Hypothalamus (tissue), 51 donors: ENCODE measurements around the gene MLKL.
"Not testable (repeated sequence)": the region's sequence is repeated elsewhere in the genome, so short reads cannot be mapped to it uniquely, and the experiment has no call there.

Experiments
- DNase-seq, 51 donors: peaks; one replicate each; lab custom pipeline; 2025; lab: John Stamatoyannopoulos, UW

MLKL gene

DNA sequence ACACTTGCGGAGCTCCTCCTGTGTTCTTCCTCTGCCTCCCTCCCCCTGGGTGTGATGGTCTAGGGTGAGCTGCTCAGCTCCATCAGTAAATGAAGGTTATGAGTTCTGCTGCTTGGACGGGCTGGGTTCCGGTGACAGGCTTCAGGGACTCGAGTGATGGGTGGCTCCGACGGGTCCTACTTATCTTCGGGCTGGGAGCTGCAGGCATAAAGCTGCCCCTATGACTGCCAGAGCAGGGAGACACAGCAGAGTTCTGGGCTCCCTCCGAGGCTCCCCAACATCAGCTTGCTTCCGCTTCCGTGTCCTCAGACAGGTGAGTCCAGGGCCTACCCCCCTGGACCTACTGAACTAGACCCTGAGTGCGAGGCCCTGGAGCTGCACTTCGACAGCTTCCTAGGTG, 11.3 kb upstream of the MLKL start:
- DNase-seq = no peak

DNA sequence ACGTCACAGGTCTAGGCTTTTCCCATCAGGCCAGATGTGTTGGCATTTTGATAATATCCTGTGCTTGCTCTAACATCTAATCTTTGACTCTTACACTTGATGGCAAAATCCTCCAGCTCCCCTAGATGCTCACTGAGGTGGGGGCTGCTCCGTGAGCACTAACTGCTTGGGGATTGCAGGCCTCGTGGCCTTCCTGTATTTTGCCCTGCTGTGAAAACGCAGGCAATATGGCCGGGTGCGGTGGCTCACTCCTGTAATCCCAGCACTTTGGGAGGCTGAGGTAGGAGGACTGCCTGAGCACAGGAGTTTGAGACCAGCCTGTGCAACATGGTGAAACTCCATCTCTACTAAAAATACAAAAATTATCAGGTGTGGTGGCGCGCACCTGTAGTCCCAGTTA, 9.7 kb upstream of the MLKL start:
- DNase-seq = no peak

DNA sequence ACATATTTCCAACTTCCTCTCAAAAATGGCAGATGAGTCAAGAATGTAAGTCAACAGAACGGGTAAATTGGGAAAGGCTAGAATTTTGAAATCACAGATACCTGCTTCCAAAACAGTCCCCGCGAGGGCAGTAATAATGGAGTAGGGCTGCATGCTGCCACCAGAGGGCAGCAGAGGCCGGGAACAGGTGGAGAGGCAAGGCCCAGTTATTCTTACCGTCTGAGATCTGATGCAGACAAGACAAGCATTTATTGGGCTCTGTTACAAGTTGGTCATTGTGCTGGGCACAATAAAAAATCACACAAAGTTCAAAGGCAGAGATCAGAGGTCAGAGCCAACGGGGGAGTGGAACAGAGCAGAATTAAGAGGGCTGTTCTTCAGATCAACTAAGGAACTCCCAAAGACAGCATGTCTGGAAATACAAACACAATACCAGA, 8.8 kb upstream of the MLKL start:
- DNase-seq = peak in 49 of 51 donors; percentile 22 to 94 (median 73)

DNA sequence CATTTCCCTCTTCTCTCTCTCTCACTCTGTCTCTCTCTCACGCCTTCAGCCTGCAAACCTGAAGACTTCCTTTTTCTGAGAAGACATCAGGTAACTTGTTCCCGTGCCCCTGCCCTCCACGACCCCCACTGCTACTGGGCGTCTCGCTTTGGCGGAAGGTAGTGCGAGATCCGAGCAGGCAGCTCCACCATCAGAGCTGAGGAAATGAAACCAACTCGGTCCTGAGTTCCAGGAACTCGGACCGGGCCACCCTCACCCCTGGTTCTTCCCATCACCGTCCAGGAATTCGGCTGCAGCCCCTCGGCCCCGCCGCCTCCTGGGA, 585 bp downstream of the MLKL start:
- DNase-seq = peak in 2 of 51 donors; percentile 16 to 30

DNA sequence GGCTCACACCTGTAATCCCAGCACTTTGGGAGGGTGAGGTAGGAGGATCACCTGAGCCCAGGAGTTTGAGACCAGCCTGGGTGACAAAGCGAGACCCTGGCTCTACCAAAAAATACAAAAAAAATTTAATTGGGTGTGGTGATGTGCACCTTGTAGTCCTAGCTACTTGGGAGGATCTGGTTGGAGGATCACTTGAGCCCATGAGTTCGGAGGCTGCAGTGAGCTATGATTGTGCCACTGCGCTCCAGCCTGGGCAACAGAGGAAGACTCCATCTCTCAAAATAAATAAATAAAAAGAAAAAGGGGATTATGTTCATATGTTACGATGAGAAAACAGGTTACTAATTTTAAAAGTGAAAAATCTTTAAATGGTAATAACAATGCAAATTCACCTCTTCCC, 996 bp downstream of the MLKL start:
- no peak for DNase-seq

DNA sequence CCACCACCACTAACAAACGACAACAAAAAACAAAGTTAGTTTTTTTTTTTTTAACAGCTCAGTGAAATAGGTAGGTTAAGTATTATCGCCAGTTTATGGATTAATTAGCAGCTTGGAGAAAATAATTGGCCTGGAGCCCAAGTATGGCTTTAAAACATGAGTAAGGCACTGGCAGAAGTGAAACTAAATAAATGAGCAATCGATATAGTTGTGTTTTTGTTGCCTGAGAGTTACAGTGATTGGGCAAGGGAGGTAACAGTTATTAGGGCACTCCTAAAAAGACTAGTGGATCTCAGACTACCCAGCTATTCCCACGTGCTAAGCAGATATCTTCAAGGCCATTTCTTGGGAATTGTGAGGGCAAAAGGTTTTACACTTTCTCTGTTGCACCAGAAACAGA, 2.4 kb downstream of the MLKL start:
- DNase-seq = no peak

DNA sequence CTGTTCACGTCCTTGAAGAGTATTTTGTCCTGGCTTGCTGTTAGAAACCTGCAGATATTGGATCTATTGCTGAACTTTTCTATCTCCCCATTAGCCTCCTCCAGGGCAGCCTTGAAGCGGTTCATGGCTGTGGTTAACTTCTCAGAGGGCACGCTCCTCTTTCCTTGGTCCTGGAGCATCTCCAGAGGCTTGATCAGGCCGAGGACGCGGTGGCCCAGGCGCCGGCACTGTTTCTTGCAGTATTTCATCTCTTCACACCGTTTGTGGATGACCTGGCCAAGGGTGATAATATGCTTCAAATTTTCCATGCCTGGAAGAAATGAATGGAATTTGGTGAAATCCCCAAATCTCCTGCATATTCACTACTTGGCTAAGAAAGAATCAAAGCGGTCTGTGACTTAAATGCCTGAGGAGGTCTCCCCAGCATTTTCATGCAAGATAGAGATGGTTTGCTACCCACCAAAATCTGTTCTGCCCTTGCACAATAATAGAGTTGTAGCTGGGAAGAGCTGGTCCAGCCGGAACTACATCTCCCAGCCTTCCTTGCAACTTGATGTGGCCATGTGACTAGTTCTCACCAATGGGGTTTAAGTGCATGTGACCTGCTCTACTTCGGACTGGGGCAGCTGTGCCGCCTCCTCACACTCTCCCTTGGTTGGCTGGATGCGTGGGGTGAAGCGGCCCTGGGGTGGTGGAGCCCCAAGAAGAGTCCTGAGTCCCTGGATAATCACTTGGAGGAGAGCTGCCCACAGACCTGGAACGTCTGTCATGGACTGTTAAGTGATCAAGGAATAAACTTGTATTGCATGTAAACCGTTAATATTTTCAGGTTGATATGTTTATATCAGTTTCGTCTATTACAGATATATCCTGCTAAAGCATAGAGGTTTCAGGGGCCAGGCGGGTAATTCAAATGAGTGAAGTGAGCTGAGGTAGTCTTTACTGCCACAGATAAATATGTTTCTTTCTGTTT, 4.9 kb downstream of the MLKL start:
- peak in 49 of 51 donors; percentile 15 to 89 (median 69) for DNase-seq

DNA sequence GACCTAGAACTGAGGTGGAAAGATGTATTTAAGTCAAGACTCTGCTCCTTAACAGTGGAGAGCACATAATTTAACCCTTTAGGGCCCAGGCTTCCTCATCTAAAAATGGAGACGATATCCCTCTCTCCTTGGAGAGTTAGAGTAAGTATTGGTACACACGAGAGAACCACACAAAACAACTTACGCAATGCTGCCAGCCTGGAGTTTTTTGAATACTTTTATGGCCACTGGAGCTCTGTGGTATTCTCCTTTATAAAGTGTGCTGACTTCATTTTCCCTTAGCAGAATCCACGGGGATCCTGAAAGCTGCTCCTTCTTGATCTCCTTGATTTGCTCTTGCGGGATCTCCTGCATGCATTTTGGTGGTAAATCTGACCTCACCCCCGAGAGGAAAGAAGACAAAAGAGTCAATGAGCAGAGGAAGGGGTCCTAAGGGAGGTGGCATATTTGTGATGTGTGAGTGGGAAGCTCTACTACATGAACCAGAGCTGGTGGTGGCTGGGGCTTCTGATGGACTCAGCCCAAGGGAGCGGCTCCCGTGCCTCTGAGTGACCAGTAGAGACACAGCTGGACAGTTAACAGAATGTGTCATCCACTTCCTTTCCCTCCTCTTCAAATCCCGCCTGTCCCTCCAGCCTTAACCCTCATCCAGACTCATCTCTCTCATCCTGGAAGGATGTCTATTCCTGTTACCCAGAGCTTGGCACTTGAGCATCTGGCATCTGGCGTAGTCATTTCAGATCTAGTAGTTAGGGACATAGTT, 9.4 kb downstream of the MLKL start:
- no peak for DNase-seq

DNA sequence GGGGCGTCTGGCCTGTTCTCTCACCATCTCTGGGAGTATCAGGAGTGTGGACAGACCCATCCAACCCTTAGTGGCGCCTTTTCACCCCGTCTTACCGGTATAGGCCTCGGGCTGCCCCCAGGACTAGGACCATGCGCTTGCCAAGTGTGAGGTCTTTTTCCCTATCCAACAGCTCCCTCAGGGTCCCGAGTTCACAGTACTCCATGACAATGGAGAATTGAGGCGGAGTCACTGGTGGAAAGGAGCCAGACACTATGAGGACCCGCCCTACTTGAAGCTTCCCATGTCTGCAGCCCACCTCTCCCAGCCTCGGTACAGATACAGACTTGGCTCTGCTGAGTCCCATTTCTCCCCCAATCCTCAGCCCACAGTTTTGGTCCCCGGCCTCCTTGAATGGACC, 18.1 kb downstream of the MLKL start:
- no peak for DNase-seq

DNA sequence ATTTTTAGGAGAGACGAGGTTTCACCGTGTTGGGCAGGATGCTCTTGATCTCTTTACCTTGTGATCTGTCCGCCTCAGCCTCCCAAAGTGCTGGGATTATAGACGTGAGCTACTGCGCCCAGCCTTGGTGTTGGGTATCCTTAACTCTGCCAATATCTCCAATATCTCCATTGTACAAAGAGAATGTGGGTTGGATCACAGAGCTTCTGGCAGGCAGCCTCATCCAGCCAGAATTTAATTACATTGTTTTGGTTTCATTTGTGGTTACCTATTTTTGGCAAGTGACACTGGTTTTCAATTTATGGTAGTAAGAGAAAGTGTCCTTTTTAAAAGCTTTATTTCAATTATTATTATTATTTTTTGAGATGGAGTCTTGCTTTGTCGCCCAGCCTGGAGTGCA, 20.0 kb downstream of the MLKL start:
- no peak for DNase-seq

DNA sequence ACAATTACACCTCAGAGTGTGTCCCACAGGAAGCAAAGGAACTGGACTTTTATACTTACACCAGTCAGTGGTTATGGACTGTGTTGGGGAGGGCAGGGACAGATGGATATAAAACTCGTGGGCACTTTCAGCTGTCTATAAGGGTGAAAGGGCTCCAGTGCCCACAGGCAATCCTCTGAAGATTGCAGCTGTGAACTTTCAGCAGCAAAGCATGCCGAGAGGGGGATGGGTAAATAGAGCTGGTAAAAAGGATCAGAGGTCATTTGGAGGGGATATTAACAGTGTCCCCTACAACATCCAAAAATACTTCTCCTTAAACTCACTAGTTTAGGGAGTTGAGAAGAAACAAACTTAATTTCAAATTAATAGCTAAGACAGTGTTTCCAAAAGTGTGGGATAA, 20.7 kb downstream of the MLKL start:
- DNase-seq = no peak

DNA sequence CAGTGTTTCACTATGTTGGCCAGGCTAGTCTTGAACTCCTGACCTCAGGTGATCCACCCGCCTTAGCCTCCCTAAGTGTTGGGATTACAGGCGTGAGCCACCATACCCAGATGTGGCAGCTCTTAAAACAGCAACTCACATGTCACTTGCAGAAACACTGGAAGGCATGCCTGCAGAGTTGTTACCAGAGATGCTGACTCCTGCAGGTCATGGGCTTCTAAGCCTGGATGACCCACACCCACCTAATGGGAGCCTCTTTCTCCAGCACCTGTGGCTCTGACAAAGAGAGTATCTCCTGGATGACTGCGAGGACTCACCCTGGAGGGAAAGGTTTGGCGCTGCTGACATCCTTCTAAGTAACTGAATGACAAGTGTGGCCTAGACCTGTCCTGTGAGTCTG, 22.8 kb downstream of the MLKL start:
- no peak for DNase-seq

DNA sequence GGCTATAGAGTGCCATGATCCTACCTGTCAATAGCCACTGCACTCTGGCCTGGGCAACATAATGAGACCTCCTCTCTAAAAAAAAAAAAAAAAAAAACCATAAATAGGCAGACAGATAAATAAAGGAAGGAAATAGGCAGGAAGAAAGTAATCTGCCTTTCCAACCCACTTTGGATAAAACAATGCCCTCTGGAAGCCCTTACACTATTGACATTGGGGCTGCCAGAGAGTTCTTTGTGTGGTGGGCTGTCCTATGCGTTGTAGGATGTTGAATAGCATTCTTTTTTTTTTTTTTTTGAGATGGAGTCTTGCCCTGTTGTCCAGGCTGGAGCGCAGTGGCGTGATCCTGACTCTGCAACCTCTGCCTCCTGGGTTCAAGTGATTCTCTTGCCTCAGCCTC, 26.8 kb downstream of the MLKL start:
- DNase-seq = no peak

DNA sequence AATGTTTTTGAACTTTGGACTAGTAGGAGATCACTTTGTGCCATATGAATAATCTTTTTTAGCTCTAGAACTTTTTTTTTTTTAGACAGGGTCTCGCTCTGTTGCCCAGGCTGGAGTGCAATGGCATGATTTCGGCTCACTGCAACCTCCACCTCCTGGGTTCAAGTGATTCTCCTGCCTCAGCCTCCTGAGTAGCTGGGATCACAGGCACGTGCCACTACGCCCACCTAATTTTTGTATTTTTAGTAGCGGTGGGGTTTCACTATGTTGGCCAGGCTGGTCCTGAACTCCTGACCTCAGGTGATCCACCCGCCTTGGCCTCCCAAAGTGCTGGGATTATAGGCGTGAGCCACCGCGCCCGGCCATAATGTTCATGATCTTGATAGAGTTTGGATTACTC, 31.8 kb downstream of the MLKL start:
- not testable (repeated sequence) for DNase-seq

DNA sequence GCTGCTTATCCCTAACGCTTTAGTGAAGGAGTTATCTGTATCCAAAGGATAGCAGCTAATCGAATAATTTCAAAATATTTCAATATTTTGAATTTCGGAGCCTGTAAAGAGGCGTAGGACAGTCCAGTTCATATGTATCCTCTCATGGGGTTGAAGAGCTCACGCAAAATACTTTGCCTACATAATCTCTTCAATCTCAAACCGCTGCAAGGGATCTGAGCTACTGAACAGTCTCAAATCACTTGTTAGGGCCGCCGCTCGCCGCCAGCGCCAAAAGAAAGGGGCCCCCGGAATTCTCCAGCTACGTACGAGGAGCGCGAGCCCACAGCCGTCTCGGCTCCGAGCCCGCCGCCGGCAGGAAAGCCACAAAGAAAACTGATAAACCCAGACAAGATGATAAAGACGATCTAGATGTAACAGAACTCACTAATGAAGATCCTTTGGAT, 33.4 kb downstream of the MLKL start:
- peak in 23 of 51 donors; percentile 0 to 55 (median 8) for DNase-seq

DNA sequence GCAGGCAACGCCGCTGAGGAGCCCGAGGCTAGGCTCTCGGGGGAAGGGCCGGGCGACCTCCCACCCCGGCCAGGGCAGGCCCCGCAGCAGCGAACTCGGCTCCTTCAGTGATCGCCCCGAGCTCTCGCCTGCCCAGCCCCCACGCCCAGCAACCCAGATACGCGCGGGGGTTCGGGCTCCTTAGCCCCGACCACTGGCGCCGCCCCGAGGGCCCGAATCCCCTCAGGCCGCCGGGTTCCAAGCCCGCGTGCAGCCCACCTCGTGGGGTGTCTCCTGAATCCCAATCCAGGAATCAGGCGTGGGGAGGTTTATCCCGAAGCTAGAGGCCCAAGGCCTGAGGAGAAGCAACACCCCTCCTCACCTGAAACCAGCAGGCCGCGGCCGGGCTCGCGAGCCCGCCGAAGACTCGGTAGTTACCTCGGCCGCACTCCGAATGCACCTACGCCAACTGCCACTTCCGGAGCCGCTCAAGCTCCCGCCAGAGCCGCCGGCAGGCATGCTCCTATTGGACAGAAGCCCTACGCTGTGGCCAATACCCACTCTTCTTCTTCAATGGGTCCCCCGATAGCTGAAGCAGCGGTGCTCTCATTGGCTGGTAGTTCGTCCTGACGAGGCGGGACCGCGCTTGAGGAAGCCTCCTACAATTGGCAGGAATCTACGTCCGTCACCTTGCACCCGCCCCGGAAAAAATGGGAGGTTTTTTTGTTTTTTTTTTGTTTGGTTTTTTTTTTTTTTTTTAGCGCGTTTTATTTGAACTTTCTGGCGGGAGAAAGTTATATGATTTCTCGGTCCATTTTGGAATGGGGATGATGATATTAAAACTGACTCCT, 34.0 kb downstream of the MLKL start, which contains the start of gene RFWD3:
Gene RFWD3, minus strand, starts transcription at position 453 of the 830 bp plus-strand sequence. CDS start 5,428 bp downstream, outside the sequence.
- DNase-seq = peak; percentile 52 to 98 (median 95)

DNA sequence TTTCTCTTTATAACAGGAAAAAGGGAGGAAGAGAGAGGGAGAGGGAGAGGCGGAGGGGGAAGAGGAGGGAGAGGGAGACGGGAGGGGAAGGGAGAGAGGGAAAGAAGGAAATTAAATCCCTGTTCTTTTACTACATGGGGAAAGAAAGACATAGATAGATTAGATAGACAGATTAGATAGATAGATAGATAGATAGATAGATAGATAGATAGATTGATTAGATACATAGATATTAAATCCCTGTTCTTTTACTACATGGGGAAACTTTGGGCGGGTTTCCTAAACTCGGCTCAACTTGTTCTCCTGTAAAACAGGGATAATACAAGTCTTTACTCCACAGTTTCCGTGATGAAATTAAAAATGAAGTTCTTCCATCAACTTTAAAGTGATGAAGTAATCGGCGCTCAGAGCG, 34.6 kb downstream of the MLKL start:
- no peak for DNase-seq

DNA sequence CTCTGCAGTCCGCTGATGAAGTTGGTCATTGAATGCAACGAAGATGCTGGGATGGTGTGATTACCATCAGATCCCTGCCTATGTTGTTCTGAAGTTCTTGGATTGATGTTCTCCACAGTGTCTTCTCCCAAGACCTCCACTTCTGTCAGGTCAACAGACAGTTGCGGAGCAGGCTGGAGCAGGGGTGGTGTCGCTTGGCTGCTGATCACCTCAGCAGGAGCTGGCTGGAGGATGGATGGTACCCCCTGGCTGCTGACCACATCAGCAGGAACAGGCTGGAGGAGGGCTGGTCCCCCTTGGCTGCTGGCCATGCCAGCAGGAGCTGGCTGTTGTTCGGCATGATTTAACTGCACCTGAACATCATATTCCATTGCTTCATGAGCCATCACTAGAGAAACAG, 39.6 kb downstream of the MLKL start:
- DNase-seq = no peak

DNA sequence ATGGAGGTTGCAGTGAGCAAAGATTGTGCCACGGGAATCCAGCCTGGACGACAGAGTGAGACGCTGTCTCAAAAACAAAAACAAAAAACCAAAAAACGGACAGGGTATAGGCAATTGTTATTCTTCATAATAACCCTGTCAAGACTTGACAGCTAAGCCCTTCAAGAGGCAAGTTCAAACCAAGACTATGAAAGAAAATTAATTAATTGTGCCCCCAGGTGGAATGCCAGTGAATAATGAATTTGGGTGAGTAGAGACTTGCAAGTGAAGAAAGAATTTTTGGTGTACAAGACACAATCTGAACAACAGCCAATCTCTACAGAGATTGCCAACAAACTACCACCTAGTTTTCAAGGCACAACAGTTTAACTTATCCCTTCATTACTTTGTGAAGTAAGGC, 40.3 kb downstream of the MLKL start:
- DNase-seq = no peak

DNA sequence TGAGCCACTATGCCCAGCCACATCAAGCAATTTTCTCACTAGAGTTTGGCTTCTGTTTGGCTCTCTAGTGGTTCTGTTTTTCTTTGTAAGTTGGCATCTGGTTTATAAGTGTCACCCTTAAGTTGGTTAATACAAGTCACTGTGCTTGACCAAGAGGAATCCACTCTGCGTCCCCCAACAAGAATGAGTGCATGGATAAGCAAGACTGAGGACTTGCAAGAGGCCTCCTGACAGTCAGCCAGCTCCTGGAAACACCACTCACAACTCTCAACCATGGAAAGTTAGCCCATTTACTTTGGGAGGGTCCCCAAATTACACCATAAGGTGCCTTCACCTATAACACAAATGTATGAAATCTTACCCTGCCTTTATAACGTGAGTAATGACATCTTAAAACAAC, 41.6 kb downstream of the MLKL start:
- DNase-seq = no peak
